Neural cell (in vitro differentiated cells): ENCODE measurements around the gene SLC13A5. TPM values are rescaled to one million over a fixed set of nuclear protein-coding genes. Genes with fewer than 3 reads are reported as not detected.

Source experiments
- H2AFZ ChIP-seq: fragments of 200-600, 300-800 bp; sonication (generic), shearing (Covaris generic); 2 replicates; pipeline ENCODE4 v1.6.0; 2014; ENCODE audit warnings: low read depth, mild to moderate bottlenecking, antibody characterized with exemption, low read length, moderate library complexity
- H3F3A ChIP-seq: fragments of 200-600 bp; shearing (Covaris generic); 2 replicates; pipeline ENCODE4 v1.6.1; 2016; ENCODE audit warnings: mild to moderate bottlenecking, moderate library complexity, mixed read lengths, antibody characterized with exemption, low read length; ENCODE audit not compliant: insufficient read depth, poor library complexity, severe bottlenecking
- H3K27ac ChIP-seq: fragments of 200-600, 300-800 bp; sonication (generic), shearing (Covaris generic); 2 replicates; pipeline ENCODE4 v1.5.1; 2014; ENCODE audit warnings: mild to moderate bottlenecking, low read length, moderate library complexity
- H3K27me3 ChIP-seq: fragments of 300-800, 200-600 bp; sonication (generic), shearing (Covaris generic); 2 replicates; pipeline ENCODE4 v1.6.0; 2014; ENCODE audit warnings: mild to moderate bottlenecking, low read depth, low read length, moderate library complexity; ENCODE audit not compliant: insufficient read depth
- H3K36me3 ChIP-seq: fragments of 300-800, 200-600 bp; sonication (generic), shearing (Covaris generic); 2 replicates; pipeline ENCODE4 v1.5.1; 2014; ENCODE audit warnings: mild to moderate bottlenecking, antibody characterized with exemption, low read length, moderate library complexity; ENCODE audit not compliant: insufficient read depth
- H3K4me2 ChIP-seq: fragments of 300-800, 200-600 bp; sonication (generic), shearing (Covaris generic); 2 replicates; pipeline ENCODE4 v1.6.0; 2014; ENCODE audit warnings: mild to moderate bottlenecking, low read length
- H3K4me3 ChIP-seq: fragments of 300-800, 200-600 bp; sonication (generic), shearing (Covaris generic); 2 replicates; pipeline ENCODE4 v1.5.1; 2014; ENCODE audit warnings: mild to moderate bottlenecking, low read length, moderate library complexity
- H3K79me2 ChIP-seq: fragments of 200-600 bp; shearing (Covaris generic); replicated peaks from 2 replicates; pipeline ENCODE4 v1.6.0; 2014; ENCODE audit warnings: mild to moderate bottlenecking, low read length, moderate library complexity; ENCODE audit not compliant: insufficient read depth
- H3K9ac ChIP-seq: fragments of 300-800, 200-600 bp; sonication (generic), shearing (Covaris generic); 2 replicates; pipeline ENCODE4 v1.6.1; 2016; ENCODE audit warnings: mild to moderate bottlenecking, low read length, mixed read lengths
- H3K9me2 ChIP-seq: fragments of 200-600 bp; shearing (Covaris generic); 2 replicates; pipeline ENCODE4 v1.6.1; 2016; ENCODE audit warnings: mild to moderate bottlenecking, low read length, mixed read lengths; ENCODE audit not compliant: insufficient read depth
- H3K9me3 ChIP-seq: fragments of 200-600, 300-800 bp; sonication (generic), shearing (Covaris generic); 2 replicates; pipeline ENCODE4 v1.6.1; 2016; ENCODE audit warnings: mild to moderate bottlenecking, mixed run types, low read length, moderate library complexity, mixed read lengths
- H4K20me1 ChIP-seq: fragments of 200-600 bp; shearing (Covaris generic); 2 replicates; pipeline ENCODE4 v1.6.1; 2016; ENCODE audit warnings: mild to moderate bottlenecking, mixed run types; ENCODE audit not compliant: insufficient read depth
- EP300 ChIP-seq: fragments of 450-650 bp; conservative IDR thresholded peaks from 2 replicates; pipeline ENCODE4 v1.6.1; 2014; ENCODE audit warnings: antibody characterized with exemption, mild to moderate bottlenecking, moderate library complexity; ENCODE audit not compliant: poor library complexity, severe bottlenecking
- EZH2 ChIP-seq: fragments of 200-600, 300-800 bp; shearing (Covaris generic), sonication (generic); IDR thresholded peaks from 2 replicates; pipeline ENCODE4 v1.6.1; 2014; ENCODE audit warnings: antibody characterized with exemption, low read length, borderline replicate concordance, mild to moderate bottlenecking; ENCODE audit not compliant: insufficient read depth, poor library complexity, severe bottlenecking
- MXI1 ChIP-seq: fragments of 450-650 bp; conservative IDR thresholded peaks from 2 replicates; pipeline ENCODE4 v1.6.1; 2014; ENCODE audit warnings: antibody characterized with exemption, mild to moderate bottlenecking; ENCODE audit not compliant: poor library complexity, severe bottlenecking
- POLR2AphosphoS5 ChIP-seq: IDR thresholded peaks from 2 replicates; pipeline ENCODE4 v1.6.1; 2012
- RAD21 ChIP-seq: fragments of 450-650 bp; conservative IDR thresholded peaks from 2 replicates; pipeline ENCODE4 v1.6.1; 2014; ENCODE audit warnings: antibody characterized with exemption, mild to moderate bottlenecking, moderate library complexity
- SMC3 ChIP-seq: fragments of 450-650 bp; conservative IDR thresholded peaks from 2 replicates; pipeline ENCODE4 v1.6.1; 2014; ENCODE audit warnings: antibody characterized with exemption, mild to moderate bottlenecking, moderate library complexity; ENCODE audit not compliant: poor library complexity
- TAF1 ChIP-seq: IDR thresholded peaks from 2 replicates; pipeline ENCODE4 v1.6.1; 2012; ENCODE audit warnings: low read depth
- polyA plus RNA-seq: library from polyadenylated mRNA; depleted of rRNA; stranded (reverse); fragments of >200 nt; gene quantifications from 2 replicates; pipeline ENCODE4 v1.2.3, GENCODE V29; 2014
- TF ChIP-seq, protein P1 (sequence below): IDR thresholded peaks from 2 replicates; pipeline ENCODE4 v1.6.1; 2012; ENCODE audit warnings: borderline replicate concordance
- TF ChIP-seq, protein P2 (sequence below): fragments of 450-650 bp; IDR thresholded peaks from 2 replicates; pipeline ENCODE4 v1.5.1; 2014; ENCODE audit warnings: antibody characterized with exemption, mild to moderate bottlenecking, moderate library complexity; ENCODE audit not compliant: poor library complexity, severe bottlenecking

SLC13A5 gene
- polyA plus RNA-seq, 1 donor from 2014 or later, result not detected

DNA sequence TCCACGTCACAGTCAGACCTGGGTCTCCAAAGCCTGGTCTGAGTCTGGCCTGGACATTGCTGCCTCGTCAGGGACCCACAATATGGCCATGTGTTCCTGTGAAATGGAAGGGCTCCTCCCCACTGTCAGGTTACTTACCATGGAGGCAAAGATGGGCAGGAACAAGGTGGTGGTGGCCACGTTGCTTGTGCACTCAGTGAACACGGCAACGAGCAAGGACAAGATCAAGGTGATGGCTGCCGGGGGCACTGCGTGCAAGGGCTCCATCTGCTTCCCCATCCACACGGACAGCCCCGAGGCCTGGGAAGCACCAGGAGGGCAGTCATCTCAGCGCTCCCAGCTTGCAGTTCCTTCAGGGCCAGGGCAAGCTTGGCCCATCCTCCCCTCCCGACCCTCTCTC lies 22.5 kb downstream of the SLC13A5 start:
- Histone ChIP-seq H3K4me3 (no peak overlapping the region), H4K20me1 (no peaks in the 10 kb centered on the region), H3K9ac (no peak overlapping the region), H3K36me3 (no peaks in the 10 kb centered on the region), H2AFZ (no peak overlapping the region), H3K79me2 (no peaks in the 10 kb centered on the region), H3K27ac (no peak overlapping the region), H3K4me2 (no peak overlapping the region), H3K27me3 (no peaks in the 10 kb centered on the region), H3K9me2 (no peaks in the 10 kb centered on the region), H3K9me3 (no peaks in the 10 kb centered on the region), H3F3A (no peaks in the 10 kb centered on the region)
- no peak for TF ChIP-seq EP300
- TF ChIP-seq, protein P1, sequence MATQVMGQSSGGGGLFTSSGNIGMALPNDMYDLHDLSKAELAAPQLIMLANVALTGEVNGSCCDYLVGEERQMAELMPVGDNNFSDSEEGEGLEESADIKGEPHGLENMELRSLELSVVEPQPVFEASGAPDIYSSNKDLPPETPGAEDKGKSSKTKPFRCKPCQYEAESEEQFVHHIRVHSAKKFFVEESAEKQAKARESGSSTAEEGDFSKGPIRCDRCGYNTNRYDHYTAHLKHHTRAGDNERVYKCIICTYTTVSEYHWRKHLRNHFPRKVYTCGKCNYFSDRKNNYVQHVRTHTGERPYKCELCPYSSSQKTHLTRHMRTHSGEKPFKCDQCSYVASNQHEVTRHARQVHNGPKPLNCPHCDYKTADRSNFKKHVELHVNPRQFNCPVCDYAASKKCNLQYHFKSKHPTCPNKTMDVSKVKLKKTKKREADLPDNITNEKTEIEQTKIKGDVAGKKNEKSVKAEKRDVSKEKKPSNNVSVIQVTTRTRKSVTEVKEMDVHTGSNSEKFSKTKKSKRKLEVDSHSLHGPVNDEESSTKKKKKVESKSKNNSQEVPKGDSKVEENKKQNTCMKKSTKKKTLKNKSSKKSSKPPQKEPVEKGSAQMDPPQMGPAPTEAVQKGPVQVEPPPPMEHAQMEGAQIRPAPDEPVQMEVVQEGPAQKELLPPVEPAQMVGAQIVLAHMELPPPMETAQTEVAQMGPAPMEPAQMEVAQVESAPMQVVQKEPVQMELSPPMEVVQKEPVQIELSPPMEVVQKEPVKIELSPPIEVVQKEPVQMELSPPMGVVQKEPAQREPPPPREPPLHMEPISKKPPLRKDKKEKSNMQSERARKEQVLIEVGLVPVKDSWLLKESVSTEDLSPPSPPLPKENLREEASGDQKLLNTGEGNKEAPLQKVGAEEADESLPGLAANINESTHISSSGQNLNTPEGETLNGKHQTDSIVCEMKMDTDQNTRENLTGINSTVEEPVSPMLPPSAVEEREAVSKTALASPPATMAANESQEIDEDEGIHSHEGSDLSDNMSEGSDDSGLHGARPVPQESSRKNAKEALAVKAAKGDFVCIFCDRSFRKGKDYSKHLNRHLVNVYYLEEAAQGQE, result no peak
- TF ChIP-seq MXI1, result no peak
- TF ChIP-seq, protein P2, sequence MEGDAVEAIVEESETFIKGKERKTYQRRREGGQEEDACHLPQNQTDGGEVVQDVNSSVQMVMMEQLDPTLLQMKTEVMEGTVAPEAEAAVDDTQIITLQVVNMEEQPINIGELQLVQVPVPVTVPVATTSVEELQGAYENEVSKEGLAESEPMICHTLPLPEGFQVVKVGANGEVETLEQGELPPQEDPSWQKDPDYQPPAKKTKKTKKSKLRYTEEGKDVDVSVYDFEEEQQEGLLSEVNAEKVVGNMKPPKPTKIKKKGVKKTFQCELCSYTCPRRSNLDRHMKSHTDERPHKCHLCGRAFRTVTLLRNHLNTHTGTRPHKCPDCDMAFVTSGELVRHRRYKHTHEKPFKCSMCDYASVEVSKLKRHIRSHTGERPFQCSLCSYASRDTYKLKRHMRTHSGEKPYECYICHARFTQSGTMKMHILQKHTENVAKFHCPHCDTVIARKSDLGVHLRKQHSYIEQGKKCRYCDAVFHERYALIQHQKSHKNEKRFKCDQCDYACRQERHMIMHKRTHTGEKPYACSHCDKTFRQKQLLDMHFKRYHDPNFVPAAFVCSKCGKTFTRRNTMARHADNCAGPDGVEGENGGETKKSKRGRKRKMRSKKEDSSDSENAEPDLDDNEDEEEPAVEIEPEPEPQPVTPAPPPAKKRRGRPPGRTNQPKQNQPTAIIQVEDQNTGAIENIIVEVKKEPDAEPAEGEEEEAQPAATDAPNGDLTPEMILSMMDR, result no peak

- Histone ChIP-seq H3K79me2 (no peaks in the 10 kb centered on the region), H3K27ac (no peak overlapping the region)
Measured at GRCh38 chr17:6688944-6689343, 24.2 kb downstream of the SLC13A5 start.

More at GRCh38 chr17:6688944-6689343, 24.2 kb downstream of the SLC13A5 start:
- H2AFZ ChIP-seq, result no peak overlapping the region
- H3K4me3 ChIP-seq, result no peak overlapping the region
- TF ChIP-seq TAF1 (no peak), EZH2 (no peak), POLR2AphosphoS5 (no peak), EP300 (no peak), RAD21 (no peak), MXI1 (no peak), SMC3 (no peak)
- TF ChIP-seq, protein P1, result no peak
- TF ChIP-seq, protein P2, result no peak
- no peaks in the 10 kb centered on the region for H3K27me3 ChIP-seq
- H3K9me3 ChIP-seq, result no peaks in the 10 kb centered on the region
- H3K9ac ChIP-seq, result no peak overlapping the region
- no peak overlapping the region for H3K4me2 ChIP-seq
- H4K20me1 ChIP-seq, result no peaks in the 10 kb centered on the region
- H3F3A ChIP-seq, result no peaks in the 10 kb centered on the region
- no peaks in the 10 kb centered on the region for H3K9me2 ChIP-seq
- H3K36me3 ChIP-seq, result no peaks in the 10 kb centered on the region
